NCI-H1417 treated with DMSO at 0.1 percent for 48 hours (cell line): ENCODE results near the gene GLB1L2.

Source experiments
- DNase-seq: peaks from one replicate; lab custom pipeline; 2025; lab: John Stamatoyannopoulos, UW

The GLB1L2 gene

GRCh38 chr11:134367781-134368180 lies 36.0 kb downstream of the GLB1L2 start:
- no peak for DNase-seq

- no peak for DNase-seq
These were observed 38.1 kb downstream of the GLB1L2 start for GRCh38 chr11:134369656-134370525.

DNA sequence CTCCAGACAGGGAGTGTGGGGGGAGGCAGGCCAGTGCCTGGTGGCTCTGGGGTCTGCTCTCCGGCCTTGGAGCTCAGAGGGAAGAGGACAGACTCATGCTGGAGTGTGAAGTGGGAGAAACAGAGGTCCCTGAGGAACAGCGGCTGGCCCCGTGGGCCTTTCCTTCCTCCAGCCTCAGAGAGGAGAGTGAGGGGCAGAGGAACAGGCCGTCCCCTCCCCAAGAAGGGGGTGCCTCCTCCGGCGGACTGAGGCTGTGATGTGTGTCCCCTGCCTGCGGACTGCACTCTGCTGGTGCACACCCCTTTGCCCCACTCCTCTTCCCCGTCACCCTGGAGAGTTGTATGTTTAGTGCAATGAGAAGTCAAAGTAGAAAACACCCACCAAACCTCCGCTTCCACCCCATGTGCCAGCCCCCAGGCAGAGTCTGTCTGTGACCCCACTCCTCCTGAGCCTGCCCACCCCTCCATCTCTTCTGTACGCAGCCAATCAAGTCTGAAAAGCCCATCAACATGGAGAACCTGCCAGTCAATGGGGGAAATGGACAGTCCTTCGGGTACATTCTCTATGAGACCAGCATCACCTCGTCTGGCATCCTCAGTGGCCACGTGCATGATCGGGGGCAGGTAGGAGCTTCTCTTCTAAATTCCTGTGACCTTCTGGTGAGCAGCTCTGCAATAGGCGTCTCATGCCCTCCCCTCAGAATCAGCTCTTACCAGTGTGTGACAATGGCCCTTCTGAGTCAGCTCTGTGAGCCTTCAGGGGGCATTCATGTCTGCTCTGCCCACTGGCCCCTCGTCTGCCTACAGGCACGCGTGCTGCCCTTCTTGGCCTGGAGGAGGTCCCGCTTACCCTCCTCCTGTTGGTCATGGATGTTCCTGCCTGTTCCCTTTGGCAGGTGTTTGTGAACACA lies 39.0 kb downstream of the GLB1L2 start:
- no peak for DNase-seq

DNA sequence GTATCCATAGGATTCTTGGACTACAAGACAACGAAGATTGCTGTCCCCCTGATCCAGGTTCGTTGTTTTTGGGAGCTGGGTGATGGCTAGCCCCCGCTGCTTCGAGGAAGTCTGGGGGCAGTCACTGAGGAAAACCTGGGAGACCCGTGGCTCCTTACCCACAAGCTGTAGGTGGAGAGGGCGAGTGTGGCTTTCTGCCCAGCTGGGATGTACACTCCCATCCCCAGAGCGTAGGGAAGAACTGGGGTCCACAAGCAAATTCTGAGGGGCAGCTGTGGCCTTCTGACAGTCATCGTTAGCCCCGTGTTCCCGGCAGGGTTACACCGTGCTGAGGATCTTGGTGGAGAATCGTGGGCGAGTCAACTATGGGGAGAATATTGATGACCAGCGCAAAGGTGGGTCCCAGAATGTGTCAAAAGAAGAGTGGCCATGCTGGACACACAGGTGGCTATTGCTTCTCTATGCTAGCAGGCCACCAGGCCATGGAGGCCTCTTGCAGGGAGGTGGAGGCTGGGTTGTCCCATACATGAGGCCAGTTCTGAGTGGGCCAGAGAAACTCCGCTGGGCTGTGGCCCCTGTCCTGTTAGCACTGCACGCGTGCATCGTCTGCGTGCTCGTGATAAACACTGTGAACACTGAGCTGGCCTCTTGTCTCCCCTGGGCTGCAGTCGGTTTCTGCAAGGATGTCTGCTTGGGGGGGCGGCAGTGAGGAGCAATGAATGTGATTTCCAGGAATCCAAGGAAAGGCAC lies 39.8 kb downstream of the GLB1L2 start:
- DNase-seq: no peak

DNA sequence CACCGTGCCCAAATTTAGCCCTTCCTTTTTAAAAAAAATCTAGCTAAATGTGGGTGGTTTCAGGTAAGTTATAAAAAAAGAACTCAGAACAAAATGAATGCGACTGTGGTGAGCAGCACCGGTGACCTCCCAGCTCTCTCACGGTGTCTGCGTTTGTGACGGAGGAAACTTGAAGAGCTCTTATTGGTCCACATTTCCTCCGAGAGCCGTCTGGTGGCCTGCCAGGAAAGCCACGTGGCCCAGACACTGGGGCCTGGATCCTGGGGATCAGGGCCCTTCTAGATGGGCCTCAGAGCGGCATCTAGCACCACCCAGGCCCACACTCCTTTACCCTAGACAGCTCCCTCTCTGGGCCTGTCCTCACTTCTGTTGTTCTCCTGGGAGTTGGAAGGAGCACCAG lies 40.7 kb downstream of the GLB1L2 start:
- DNase-seq: no peak

DNA sequence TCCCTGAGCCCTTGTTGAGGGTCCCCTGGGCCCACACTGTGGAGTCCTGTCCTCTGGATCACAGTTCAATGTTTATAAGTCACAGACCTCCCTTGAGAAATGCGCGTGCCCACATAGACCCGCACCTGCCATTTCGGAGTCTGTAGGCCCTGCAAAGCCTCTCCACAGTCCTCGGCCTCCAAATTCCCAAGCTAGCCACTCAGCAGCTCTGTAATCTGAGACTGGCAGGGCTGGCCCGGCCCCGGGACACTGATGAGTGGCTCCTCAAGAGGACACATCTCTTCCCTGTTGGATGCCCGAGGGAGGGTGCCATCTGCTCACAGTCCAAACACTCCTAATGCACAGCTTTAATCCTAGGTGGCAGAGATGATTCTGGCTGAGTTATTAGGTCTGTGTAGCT lies 41.2 kb downstream of the GLB1L2 start:
- no peak for DNase-seq

DNA sequence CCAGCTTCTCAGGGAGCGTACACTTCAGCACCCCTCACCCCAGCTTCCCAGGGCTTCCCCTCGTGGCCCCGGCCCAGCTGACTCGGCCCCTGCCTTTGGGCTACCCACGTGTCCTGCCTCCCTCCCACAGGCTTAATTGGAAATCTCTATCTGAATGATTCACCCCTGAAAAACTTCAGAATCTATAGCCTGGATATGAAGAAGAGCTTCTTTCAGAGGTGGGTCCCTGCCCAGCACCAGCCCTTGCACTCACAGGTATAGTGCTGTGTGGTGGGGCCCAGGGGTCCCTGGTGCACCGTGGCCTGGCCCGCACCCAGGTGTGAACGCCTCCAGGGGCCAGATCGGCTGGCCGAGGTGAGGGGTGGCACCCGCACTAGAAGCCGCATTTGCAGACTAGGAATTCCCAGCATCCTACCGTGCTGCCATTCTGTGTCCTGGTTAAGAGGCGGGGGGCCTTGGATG lies 41.8 kb downstream of the GLB1L2 start:
- no peak for DNase-seq

- DNase-seq: no peak
These were observed 42.4 kb downstream of the GLB1L2 start for GRCh38 chr11:134374171-134374570.

- no peak for DNase-seq
These were observed 43.2 kb downstream of the GLB1L2 start for GRCh38 chr11:134374891-134375550.

DNA sequence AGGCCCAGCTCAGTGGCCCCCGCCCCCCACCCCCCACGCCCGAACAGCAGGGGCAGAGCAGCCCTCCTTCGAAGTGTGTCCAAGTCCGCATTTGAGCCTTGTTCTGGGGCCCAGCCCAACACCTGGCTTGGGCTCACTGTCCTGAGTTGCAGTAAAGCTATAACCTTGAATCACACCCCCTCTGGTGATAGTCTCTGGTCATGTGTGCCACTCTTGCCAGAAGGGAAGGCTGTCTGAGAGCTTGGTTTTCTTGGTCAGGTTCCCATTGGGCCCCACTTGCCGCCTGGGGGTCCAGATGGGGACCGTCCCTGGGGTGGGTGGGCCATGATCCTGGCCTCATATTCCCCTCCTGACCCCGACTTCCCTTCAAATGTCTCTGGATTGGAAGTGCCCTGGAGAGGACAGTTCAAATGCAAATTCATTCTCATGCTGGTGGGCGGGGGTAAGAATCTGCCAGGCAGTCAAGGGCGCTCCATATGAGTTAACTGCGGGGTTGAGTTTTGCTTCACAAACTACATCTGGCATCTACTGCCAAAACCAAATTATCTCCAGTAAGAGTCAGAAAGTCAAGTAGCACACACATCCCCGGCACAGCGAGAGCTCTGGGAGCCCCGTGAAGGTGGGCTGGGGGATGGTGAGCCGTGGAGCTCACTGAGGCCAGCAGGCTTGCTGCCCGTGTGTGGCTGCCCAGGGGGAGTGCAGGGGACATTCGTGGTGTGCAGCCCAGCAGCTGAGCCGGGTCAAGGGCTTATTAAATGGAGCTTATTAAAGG lies 44.5 kb downstream of the GLB1L2 start:
- no peak for DNase-seq

- no peak for DNase-seq
These were observed 46.1 kb downstream of the GLB1L2 start for GRCh38 chr11:134377876-134378275.

GRCh38 chr11:134379241-134379640 lies 47.5 kb downstream of the GLB1L2 start:
- DNase-seq: no peak

DNA sequence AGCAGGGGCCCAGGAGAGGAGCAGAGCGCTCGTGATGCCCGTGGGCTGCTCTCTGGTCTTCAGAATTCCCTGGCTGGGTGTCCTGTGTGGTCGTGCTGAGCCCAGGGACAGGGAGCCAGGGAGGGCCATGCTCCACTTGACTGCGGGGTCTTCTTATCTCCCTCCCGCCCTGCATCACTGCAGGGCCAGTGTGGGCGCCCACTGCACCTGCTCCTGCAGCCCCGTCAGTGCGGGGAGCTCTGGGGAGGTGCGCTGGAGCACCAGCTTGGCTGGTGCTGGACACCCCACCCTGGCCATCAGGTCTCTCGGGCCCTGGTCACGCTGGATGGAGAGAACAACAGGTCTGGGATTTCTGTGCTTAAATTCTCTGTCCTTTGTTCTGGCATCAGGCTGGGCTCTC lies 48.4 kb downstream of the GLB1L2 start:
- no peak for DNase-seq

- DNase-seq: no peak
These were observed 49.0 kb downstream of the GLB1L2 start for GRCh38 chr11:134380785-134381184.

DNA sequence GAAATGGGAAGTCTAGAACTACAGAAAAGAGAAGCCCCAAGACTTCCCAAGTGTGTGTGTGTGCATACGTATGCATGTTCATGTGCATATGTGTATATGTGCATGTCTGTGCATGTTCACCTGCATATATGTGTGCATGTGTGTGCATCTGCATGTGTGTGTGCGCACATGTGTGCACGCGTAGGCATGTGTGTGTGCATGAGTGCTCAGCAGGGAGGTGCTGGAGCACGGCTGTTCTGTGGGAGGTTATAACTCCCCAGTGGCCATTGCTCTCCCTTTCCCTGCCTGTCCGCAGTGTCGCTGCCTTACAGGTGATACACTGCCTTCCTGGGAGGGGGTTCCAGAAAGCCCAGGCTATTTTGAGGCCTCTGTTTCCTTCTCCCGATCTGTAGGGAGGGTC lies 50.5 kb downstream of the GLB1L2 start:
- no peak for DNase-seq

DNA sequence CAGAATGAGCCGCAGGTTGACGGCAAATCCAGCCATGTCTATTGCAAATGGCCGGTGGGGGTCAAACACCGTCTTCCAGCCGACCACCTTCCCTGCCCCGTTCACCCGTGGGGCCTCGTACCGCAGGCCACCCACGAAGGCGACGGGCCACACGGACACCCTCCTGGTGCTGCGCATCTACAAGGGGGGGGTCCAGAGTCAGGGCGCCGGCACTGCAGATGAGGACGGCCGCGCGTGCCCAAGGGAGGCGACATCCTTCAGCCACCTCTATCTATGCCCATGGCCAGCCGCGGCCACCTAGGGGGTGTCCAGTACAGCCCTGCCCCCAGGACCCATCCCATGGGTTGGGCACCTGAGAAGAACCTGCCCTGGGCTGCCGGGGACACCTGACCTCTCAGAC lies 51.0 kb downstream of the GLB1L2 start:
- no peak for DNase-seq

DNA sequence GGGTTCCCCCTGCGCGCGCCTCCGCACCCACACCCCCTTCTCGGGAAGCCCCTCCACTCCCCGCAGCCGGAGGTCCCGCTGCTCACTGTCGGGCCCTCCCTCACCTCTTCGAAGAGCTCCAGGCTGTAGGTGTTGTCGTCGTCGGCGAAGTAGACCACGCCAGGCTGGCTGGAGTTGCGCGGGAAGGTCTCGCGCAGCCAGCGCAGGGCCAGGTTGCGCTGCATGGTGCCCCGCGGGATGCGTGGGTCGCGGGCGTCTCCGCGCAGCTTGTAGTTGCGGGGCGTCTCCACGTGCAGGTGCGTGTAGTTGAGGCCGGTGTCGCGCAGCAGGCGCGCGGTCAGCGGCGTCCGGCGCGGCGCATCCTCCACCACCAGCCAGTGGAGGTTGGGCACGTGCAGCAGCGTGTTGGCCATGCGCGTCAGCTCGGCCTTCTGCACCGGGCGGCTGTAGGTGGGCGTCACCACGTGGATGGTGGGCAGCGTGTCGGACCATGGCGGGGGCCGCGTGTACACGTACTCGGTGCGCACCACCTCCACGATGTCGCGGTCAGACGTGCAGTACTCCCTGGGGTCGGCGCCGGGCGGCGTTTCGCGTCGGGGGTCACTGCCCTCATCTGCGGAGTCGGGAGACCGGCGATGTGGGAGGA lies 51.9 kb downstream of the GLB1L2 start:
- DNase-seq: no peak

DNA sequence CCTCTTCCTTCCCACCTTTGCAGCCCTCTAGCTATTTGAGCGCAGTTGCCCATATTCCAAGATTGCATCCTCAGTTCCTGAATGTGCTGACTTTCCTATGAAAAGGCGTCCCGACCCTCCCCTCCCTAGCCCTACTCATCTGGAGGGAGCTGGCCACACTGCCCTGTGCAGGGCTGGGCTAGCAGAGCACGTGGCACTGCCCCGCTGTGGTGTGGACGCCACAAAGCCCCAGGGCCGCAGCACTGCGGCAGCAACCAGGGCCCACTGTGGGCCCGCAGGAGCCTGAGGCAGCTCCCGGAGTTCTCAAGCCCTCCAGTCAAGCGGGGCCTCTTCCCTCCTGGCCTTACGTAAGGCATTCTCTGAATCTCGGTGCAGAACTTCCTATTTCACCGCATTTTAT lies 52.6 kb downstream of the GLB1L2 start:
- no peak for DNase-seq

GRCh38 chr11:134385171-134385570 lies 53.4 kb downstream of the GLB1L2 start:
- DNase-seq: no peak
